Lower leg skin (tissue), 4 donors: ENCODE measurements around the gene GABBR2. TPM values are rescaled to one million over a fixed set of nuclear protein-coding genes. Genes with fewer than 3 reads are reported as not detected.
A peak's percentile ranks its signal among the peaks of the same experiment; 100 is the strongest.

Experiments used
- DNase-seq, 2 donors: peaks; one replicate each; pipeline ENCODE4 v3.0.0-alpha.2; 2019; ENCODE audit warnings: low spot score in 2 of 2
- H3K4me3 ChIP-seq: fragments of 200-600 bp; sonication (generic); 2 replicates; pipeline ENCODE4 v1.5.1; 2017; ENCODE audit warnings: mild to moderate bottlenecking, low read depth; ENCODE audit not compliant: poor library complexity, severe bottlenecking
- CTCF ChIP-seq, 3 donors: fragments of 450-650 bp; IDR thresholded peaks; one replicate each; pipeline ENCODE4 v1.5.1; 2016; ENCODE audit warnings: antibody characterized with exemption in 3 of 3, mild to moderate bottlenecking in 3 of 3, moderate library complexity in 2 of 3
- POLR2A ChIP-seq, 2 donors: fragments of 450-650 bp; IDR thresholded peaks; one replicate each; pipeline ENCODE4 v1.6.1; 2016 to 2017; ENCODE audit warnings: antibody characterized with exemption in 2 of 2, mild to moderate bottlenecking in 1 of 2, moderate library complexity in 1 of 2
- WGBS, 2 donors: methylation state at CpG; one replicate each; pipeline ENCODE4 v1.1.5; 2018; 5-methylcytosine and 5-hydroxymethylcytosine counted together
- intact Hi-C: fragments of 100-400 bp; cut with DNase I; formaldehyde crosslinking; loops from one replicate; pipeline ENCODE4 v1.15.0; 2023; ENCODE audit warnings: low total_unique reads
- total RNA-seq, 4 donors: library from RNA; depleted of rRNA; stranded (reverse); fragments of >200 nt; gene quantifications; one replicate each; pipeline ENCODE4 v1.1.0, GENCODE V29; 2016

GABBR2 gene
- total RNA-seq, 4 donors from 2014 or later, result 0.23 to 4.2 TPM; not detected in 2

- 96% methylated on average over 3 of the region's 3 CpGs for WGBS, 2 donors
- intact Hi-C loops, result no loop called here
- TF ChIP-seq CTCF (IDR thresholded peaks at IDR 0.05) (no peak), POLR2A (IDR thresholded peaks at IDR 0.05) (no peak)
- H3K4me3 ChIP-seq, result no peak overlapping the region
- no peak for DNase-seq
These were observed 30.0 kb upstream of the GABBR2 start for GRCh38 chr9:98738741-98739140.

GRCh38 chr9:98736226-98736625 is 27.5 kb upstream of the GABBR2 start:
- no peak overlapping the region for H3K4me3 ChIP-seq
- no peak for TF ChIP-seq POLR2A (IDR thresholded peaks at IDR 0.05)
- TF ChIP-seq CTCF (IDR thresholded peaks at IDR 0.05), result no peak
- WGBS, 2 donors, result 69 to 73% methylated on average over 12 of the region's 12 CpGs
- DNase-seq, result peak in 1 of 2 donors; percentile 63
- intact Hi-C loops, result no loop called here

GRCh38 chr9:98732801-98733200 is 24.1 kb upstream of the GABBR2 start:
- no peak overlapping the region for H3K4me3 ChIP-seq
- peak in 1 of 2 donors; percentile 63 for DNase-seq

GRCh38 chr9:98732091-98732490 is 23.4 kb upstream of the GABBR2 start:
- TF ChIP-seq POLR2A (IDR thresholded peaks at IDR 0.05), result no peak
- no peak for TF ChIP-seq CTCF (IDR thresholded peaks at IDR 0.05)
- 80 to 83% methylated on average over 10 of the region's 10 CpGs for WGBS, 2 donors
- intact Hi-C loops, result no loop called here
- H3K4me3 ChIP-seq, result no peak overlapping the region
- DNase-seq, result peak in 1 of 2 donors; percentile 65

More at GRCh38 chr9:98732801-98733200, 24.1 kb upstream of the GABBR2 start:
- 69 to 70% methylated on average over 9 of the region's 9 CpGs for WGBS, 2 donors
- intact Hi-C loops, result no loop called here
- TF ChIP-seq POLR2A (IDR thresholded peaks at IDR 0.05) (no peak), CTCF (IDR thresholded peaks at IDR 0.05) (no peak)

- DNase-seq, result peak in 1 of 2 donors; percentile 40
- intact Hi-C loops, result no loop called here
- WGBS, 2 donors, result 90 to 94% methylated on average over 5 of the region's 5 CpGs
- no peak for TF ChIP-seq POLR2A (IDR thresholded peaks at IDR 0.05)
- no peak for TF ChIP-seq CTCF (IDR thresholded peaks at IDR 0.05)
- no peak overlapping the region for H3K4me3 ChIP-seq
These were observed 22.1 kb upstream of the GABBR2 start for GRCh38 chr9:98730871-98731270.

- 86 to 93% methylated on average over 10 to 11 of the region's 11 CpGs for WGBS, 2 donors
- H3K4me3 ChIP-seq, result no peak overlapping the region
These were observed 19.8 kb upstream of the GABBR2 start for GRCh38 chr9:98728500-98728899.

More at GRCh38 chr9:98728500-98728899, 19.8 kb upstream of the GABBR2 start:
- TF ChIP-seq CTCF (IDR thresholded peaks at IDR 0.05) (no peak), POLR2A (IDR thresholded peaks at IDR 0.05) (no peak)
- peak in 1 of 2 donors; percentile 42 for DNase-seq
- intact Hi-C loops, result no loop called here
